ENCODE measurements around the gene TOLLIP.
A peak's percentile ranks its signal among the peaks of the same experiment; 100 is the strongest.
"Not testable (repeated sequence)": the region's sequence is repeated elsewhere in the genome, so short reads cannot be mapped to it uniquely, and the experiment has no call there.

TOLLIP gene

GRCh38 chr11:1250411-1250810, 59.0 kb downstream of the TOLLIP start:
- not testable (repeated sequence) for H3K27ac ChIP-seq (ENCODE audit: low read depth in 2 of 2, low read length in 2 of 2); H3K27me3 ChIP-seq (ENCODE audit: control insufficient read depth in 2 of 2, insufficient read depth in 2 of 2, low read length in 2 of 2); H3K36me3 ChIP-seq (ENCODE audit: control insufficient read depth in 2 of 2, insufficient read depth in 2 of 2, low read length in 2 of 2); H3K9me3 ChIP-seq (ENCODE audit: control insufficient read depth in 2 of 2, low read length in 2 of 2); H3K4me3 ChIP-seq (ENCODE audit: low read length in 2 of 2); H3K4me1 ChIP-seq (ENCODE audit: control insufficient read depth in 2 of 2, insufficient read depth in 2 of 2, low read length in 2 of 2); H3K9ac ChIP-seq (ENCODE audit: low read depth in 1 of 2, low read length in 2 of 2)

GRCh38 chr11:1248951-1249350, 60.5 kb downstream of the TOLLIP start:
- not testable (repeated sequence) for H3K4me3 ChIP-seq (ENCODE audit: low read length in 2 of 2)

GRCh38 chr11:1247026-1247425, 62.4 kb downstream of the TOLLIP start:
- H3K9me3 ChIP-seq (ENCODE audit: control insufficient read depth in 2 of 2, low read length in 2 of 2); H3K27me3 ChIP-seq (ENCODE audit: control insufficient read depth in 2 of 2, insufficient read depth in 2 of 2, low read length in 2 of 2); H3K9ac ChIP-seq (ENCODE audit: low read depth in 1 of 2, low read length in 2 of 2); H3K4me1 ChIP-seq (ENCODE audit: control insufficient read depth in 2 of 2, insufficient read depth in 2 of 2, low read length in 2 of 2); H3K4me3 ChIP-seq (ENCODE audit: low read length in 2 of 2); H3K36me3 ChIP-seq (ENCODE audit: control insufficient read depth in 2 of 2, insufficient read depth in 2 of 2, low read length in 2 of 2): not testable (repeated sequence)
- peak overlapping the region in 1 of 2 donors; percentile 3 for H3K27ac ChIP-seq (ENCODE audit: low read depth in 2 of 2, low read length in 2 of 2)

More at GRCh38 chr11:1248951-1249350, 60.5 kb downstream of the TOLLIP start:
- not testable (repeated sequence) for H3K27me3 ChIP-seq (ENCODE audit: control insufficient read depth in 2 of 2, insufficient read depth in 2 of 2, low read length in 2 of 2); H3K27ac ChIP-seq (ENCODE audit: low read depth in 2 of 2, low read length in 2 of 2); H3K9me3 ChIP-seq (ENCODE audit: control insufficient read depth in 2 of 2, low read length in 2 of 2); H3K9ac ChIP-seq (ENCODE audit: low read depth in 1 of 2, low read length in 2 of 2); H3K4me1 ChIP-seq (ENCODE audit: control insufficient read depth in 2 of 2, insufficient read depth in 2 of 2, low read length in 2 of 2); H3K36me3 ChIP-seq (ENCODE audit: control insufficient read depth in 2 of 2, insufficient read depth in 2 of 2, low read length in 2 of 2)

- peak overlapping the region; percentile 58 to 81 for H3K27ac ChIP-seq (ENCODE audit: low read depth in 2 of 2, low read length in 2 of 2)
- H3K36me3 ChIP-seq (ENCODE audit: control insufficient read depth in 2 of 2, insufficient read depth in 2 of 2, low read length in 2 of 2); H3K9ac ChIP-seq (ENCODE audit: low read depth in 1 of 2, low read length in 2 of 2); H3K9me3 ChIP-seq (ENCODE audit: control insufficient read depth in 2 of 2, low read length in 2 of 2); H3K4me1 ChIP-seq (ENCODE audit: control insufficient read depth in 2 of 2, insufficient read depth in 2 of 2, low read length in 2 of 2); H3K4me3 ChIP-seq (ENCODE audit: low read length in 2 of 2); H3K27me3 ChIP-seq (ENCODE audit: control insufficient read depth in 2 of 2, insufficient read depth in 2 of 2, low read length in 2 of 2): not testable (repeated sequence)
Measured at GRCh38 chr11:1246301-1246700, 63.1 kb downstream of the TOLLIP start.

GRCh38 chr11:1245717-1246116, 63.7 kb downstream of the TOLLIP start:
- not testable (repeated sequence) for H3K9me3 ChIP-seq (ENCODE audit: control insufficient read depth in 2 of 2, low read length in 2 of 2); H3K4me3 ChIP-seq (ENCODE audit: low read length in 2 of 2); H3K27me3 ChIP-seq (ENCODE audit: control insufficient read depth in 2 of 2, insufficient read depth in 2 of 2, low read length in 2 of 2); H3K4me1 ChIP-seq (ENCODE audit: control insufficient read depth in 2 of 2, insufficient read depth in 2 of 2, low read length in 2 of 2); H3K9ac ChIP-seq (ENCODE audit: low read depth in 1 of 2, low read length in 2 of 2)
- Histone ChIP-seq H3K27ac (ENCODE audit: low read depth in 2 of 2, low read length in 2 of 2) (peak overlapping the region; percentile 58 to 81), H3K36me3 (ENCODE audit: control insufficient read depth in 2 of 2, insufficient read depth in 2 of 2, low read length in 2 of 2) (peaks cover 5 to 12% of the 10 kb centered on the region in 2 donors)

GRCh38 chr11:1244557-1244956, 64.9 kb downstream of the TOLLIP start:
- peaks cover 9 to 15% of the 10 kb centered on the region in 2 donors for H3K36me3 ChIP-seq (ENCODE audit: control insufficient read depth in 2 of 2, insufficient read depth in 2 of 2, low read length in 2 of 2)
- H3K9me3 ChIP-seq (ENCODE audit: control insufficient read depth in 2 of 2, low read length in 2 of 2); H3K4me3 ChIP-seq (ENCODE audit: low read length in 2 of 2); H3K9ac ChIP-seq (ENCODE audit: low read depth in 1 of 2, low read length in 2 of 2); H3K27me3 ChIP-seq (ENCODE audit: control insufficient read depth in 2 of 2, insufficient read depth in 2 of 2, low read length in 2 of 2); H3K4me1 ChIP-seq (ENCODE audit: control insufficient read depth in 2 of 2, insufficient read depth in 2 of 2, low read length in 2 of 2): not testable (repeated sequence)
- peak overlapping the region in 1 of 2 donors; percentile 42 for H3K27ac ChIP-seq (ENCODE audit: low read depth in 2 of 2, low read length in 2 of 2)

GRCh38 chr11:1243521-1243920, 65.9 kb downstream of the TOLLIP start:
- not testable (repeated sequence) for H3K27me3 ChIP-seq (ENCODE audit: control insufficient read depth in 2 of 2, insufficient read depth in 2 of 2, low read length in 2 of 2); H3K4me3 ChIP-seq (ENCODE audit: low read length in 2 of 2); H3K9me3 ChIP-seq (ENCODE audit: control insufficient read depth in 2 of 2, low read length in 2 of 2); H3K27ac ChIP-seq (ENCODE audit: low read depth in 2 of 2, low read length in 2 of 2); H3K9ac ChIP-seq (ENCODE audit: low read depth in 1 of 2, low read length in 2 of 2)
- peaks cover 9 to 15% of the 10 kb centered on the region in 2 donors for H3K36me3 ChIP-seq (ENCODE audit: control insufficient read depth in 2 of 2, insufficient read depth in 2 of 2, low read length in 2 of 2)
- peaks cover 0 to 10% of the 10 kb centered on the region in 2 donors for H3K4me1 ChIP-seq (ENCODE audit: control insufficient read depth in 2 of 2, insufficient read depth in 2 of 2, low read length in 2 of 2)

- Histone ChIP-seq H3K36me3 (ENCODE audit: control insufficient read depth in 2 of 2, insufficient read depth in 2 of 2, low read length in 2 of 2) (peaks cover 9 to 17% of the 10 kb centered on the region in 2 donors), H3K4me1 (ENCODE audit: control insufficient read depth in 2 of 2, insufficient read depth in 2 of 2, low read length in 2 of 2) (peaks cover 0 to 18% of the 10 kb centered on the region in 2 donors)
- H3K27ac ChIP-seq (ENCODE audit: low read depth in 2 of 2, low read length in 2 of 2); H3K9me3 ChIP-seq (ENCODE audit: control insufficient read depth in 2 of 2, low read length in 2 of 2); H3K27me3 ChIP-seq (ENCODE audit: control insufficient read depth in 2 of 2, insufficient read depth in 2 of 2, low read length in 2 of 2); H3K4me3 ChIP-seq (ENCODE audit: low read length in 2 of 2); H3K9ac ChIP-seq (ENCODE audit: low read depth in 1 of 2, low read length in 2 of 2): not testable (repeated sequence)
Measured at GRCh38 chr11:1242751-1243150, 66.7 kb downstream of the TOLLIP start.

GRCh38 chr11:1242289-1242688, 67.1 kb downstream of the TOLLIP start:
- Histone ChIP-seq H3K27ac (ENCODE audit: low read depth in 2 of 2, low read length in 2 of 2) (no peak overlapping the region), H3K27me3 (ENCODE audit: control insufficient read depth in 2 of 2, insufficient read depth in 2 of 2, low read length in 2 of 2) (no peaks in the 10 kb centered on the region), H3K4me3 (ENCODE audit: low read length in 2 of 2) (no peak overlapping the region), H3K9me3 (ENCODE audit: control insufficient read depth in 2 of 2, low read length in 2 of 2) (no peaks in the 10 kb centered on the region), H3K9ac (ENCODE audit: low read depth in 1 of 2, low read length in 2 of 2) (no peak overlapping the region), H3K4me1 (ENCODE audit: control insufficient read depth in 2 of 2, insufficient read depth in 2 of 2, low read length in 2 of 2) (peaks cover 0 to 21% of the 10 kb centered on the region in 2 donors), H3K36me3 (ENCODE audit: control insufficient read depth in 2 of 2, insufficient read depth in 2 of 2, low read length in 2 of 2) (peaks cover 9 to 17% of the 10 kb centered on the region in 2 donors)

GRCh38 chr11:1241706-1242105, 67.7 kb downstream of the TOLLIP start:
- peaks cover 9 to 17% of the 10 kb centered on the region in 2 donors for H3K36me3 ChIP-seq (ENCODE audit: control insufficient read depth in 2 of 2, insufficient read depth in 2 of 2, low read length in 2 of 2)
- peaks cover 2 to 27% of the 10 kb centered on the region in 2 donors for H3K4me1 ChIP-seq (ENCODE audit: control insufficient read depth in 2 of 2, insufficient read depth in 2 of 2, low read length in 2 of 2)
- H3K27me3 ChIP-seq (ENCODE audit: control insufficient read depth in 2 of 2, insufficient read depth in 2 of 2, low read length in 2 of 2) = no peaks in the 10 kb centered on the region
- H3K9me3 ChIP-seq (ENCODE audit: control insufficient read depth in 2 of 2, low read length in 2 of 2) = no peaks in the 10 kb centered on the region
- H3K4me3 ChIP-seq (ENCODE audit: low read length in 2 of 2) = no peak overlapping the region
- H3K9ac ChIP-seq (ENCODE audit: low read depth in 1 of 2, low read length in 2 of 2) = no peak overlapping the region
- H3K27ac ChIP-seq (ENCODE audit: low read depth in 2 of 2, low read length in 2 of 2) = no peak overlapping the region

- Histone ChIP-seq H3K36me3 (ENCODE audit: control insufficient read depth in 2 of 2, insufficient read depth in 2 of 2, low read length in 2 of 2) (peaks cover 9 to 17% of the 10 kb centered on the region in 2 donors), H3K4me1 (ENCODE audit: control insufficient read depth in 2 of 2, insufficient read depth in 2 of 2, low read length in 2 of 2) (peaks cover 6 to 27% of the 10 kb centered on the region in 2 donors), H3K4me3 (ENCODE audit: low read length in 2 of 2) (no peak overlapping the region), H3K27me3 (ENCODE audit: control insufficient read depth in 2 of 2, insufficient read depth in 2 of 2, low read length in 2 of 2) (no peaks in the 10 kb centered on the region), H3K9me3 (ENCODE audit: control insufficient read depth in 2 of 2, low read length in 2 of 2) (no peaks in the 10 kb centered on the region), H3K9ac (ENCODE audit: low read depth in 1 of 2, low read length in 2 of 2) (no peak overlapping the region), H3K27ac (ENCODE audit: low read depth in 2 of 2, low read length in 2 of 2) (no peak overlapping the region)
Measured at GRCh38 chr11:1240771-1241170, 68.7 kb downstream of the TOLLIP start.

All from mucosa of rectum (tissue), 2 donors.